HEK293 (cell line): ENCODE results near the gene NEU1.

Experiments used
- BCL11B ChIP-seq: fragments of 450-650 bp; formaldehyde crosslinking; IDR thresholded peaks from 2 replicates; pipeline ENCODE4 v1.5.1; 2016; ENCODE audit warnings: low read depth, missing biosample characterization, missing genetic modification characterization
- FEZF1 ChIP-seq: fragments of 450-650 bp; formaldehyde crosslinking; IDR thresholded peaks from 2 replicates; pipeline ENCODE4 v1.5.1; 2016; ENCODE audit warnings: missing biosample characterization, missing genetic modification characterization
- GLIS1 ChIP-seq: fragments of 450-650 bp; formaldehyde crosslinking; IDR thresholded peaks from 2 replicates; pipeline ENCODE4 v1.5.1; 2016; ENCODE audit warnings: missing biosample characterization, missing genetic modification characterization
- HOXC10 ChIP-seq: sonication (generic); formaldehyde crosslinking; IDR thresholded peaks from 2 replicates; pipeline ENCODE4 v1.8.1; 2023; ENCODE audit warnings: mild to moderate bottlenecking, missing genetic modification reagents
- PATZ1 ChIP-seq: fragments of 450-650 bp; formaldehyde crosslinking; IDR thresholded peaks from 2 replicates; pipeline ENCODE4 v1.5.1; 2016; ENCODE audit warnings: missing biosample characterization, missing genetic modification characterization
- PBX3 ChIP-seq: sonication (generic); formaldehyde crosslinking; IDR thresholded peaks from 2 replicates; pipeline ENCODE4 v1.8.1; 2022; ENCODE audit warnings: mild to moderate bottlenecking, moderate library complexity, missing genetic modification reagents
- PRDM4 ChIP-seq: fragments of 450-650 bp; formaldehyde crosslinking; IDR thresholded peaks from 2 replicates; pipeline ENCODE4 v1.5.1; 2017; ENCODE audit warnings: missing biosample characterization, missing genetic modification characterization
- RBAK ChIP-seq: fragments of 450-650 bp; formaldehyde crosslinking; IDR thresholded peaks from 2 replicates; pipeline ENCODE4 v1.5.1; 2016; ENCODE audit warnings: missing biosample characterization, missing genetic modification characterization
- WT1 ChIP-seq: fragments of 450-650 bp; formaldehyde crosslinking; IDR thresholded peaks from 2 replicates; pipeline ENCODE4 v1.5.1; 2016; ENCODE audit warnings: missing biosample characterization, missing genetic modification characterization
- YY1 ChIP-seq: fragments of 450-650 bp; formaldehyde crosslinking; IDR thresholded peaks from 2 replicates; pipeline ENCODE4 v1.5.1; 2018; ENCODE audit warnings: missing biosample characterization, missing genetic modification characterization
- ZBTB21 ChIP-seq: fragments of 450-650 bp; formaldehyde crosslinking; IDR thresholded peaks from 2 replicates; pipeline ENCODE4 v1.5.1; 2017; ENCODE audit warnings: missing biosample characterization, missing genetic modification characterization
- ZBTB49 ChIP-seq: fragments of 450-650 bp; formaldehyde crosslinking; IDR thresholded peaks from 2 replicates; pipeline ENCODE4 v1.5.1; 2016; ENCODE audit warnings: missing biosample characterization, missing genetic modification characterization, low read depth
- ZBTB8A ChIP-seq: fragments of 450-650 bp; formaldehyde crosslinking; IDR thresholded peaks from 2 replicates; pipeline ENCODE4 v1.5.1; 2016; ENCODE audit warnings: missing biosample characterization, missing genetic modification characterization
- ZNF202 ChIP-seq: fragments of 450-650 bp; formaldehyde crosslinking; IDR thresholded peaks from 2 replicates; pipeline ENCODE4 v1.5.1; 2016; ENCODE audit warnings: missing biosample characterization, missing genetic modification characterization, borderline replicate concordance
- ZNF239 ChIP-seq: fragments of 450-650 bp; formaldehyde crosslinking; IDR thresholded peaks from 2 replicates; pipeline ENCODE4 v1.5.1; 2016; ENCODE audit warnings: missing biosample characterization, missing genetic modification characterization
- ZNF26 ChIP-seq: fragments of 450-650 bp; formaldehyde crosslinking; IDR thresholded peaks from 2 replicates; pipeline ENCODE4 v1.5.1; 2016; ENCODE audit warnings: missing biosample characterization, missing genetic modification characterization
- ZNF324 ChIP-seq: fragments of 450-650 bp; formaldehyde crosslinking; IDR thresholded peaks from 2 replicates; pipeline ENCODE4 v1.5.1; 2016; ENCODE audit warnings: missing biosample characterization, missing genetic modification characterization
- ZNF513 ChIP-seq: fragments of 450-650 bp; IDR thresholded peaks from 2 replicates; pipeline ENCODE4 v1.5.1; 2018; ENCODE audit warnings: missing biosample characterization, missing genetic modification characterization
- ZNF544 ChIP-seq: fragments of 450-650 bp; formaldehyde crosslinking; IDR thresholded peaks from 2 replicates; pipeline ENCODE4 v1.5.0; 2017; ENCODE audit warnings: missing biosample characterization, missing genetic modification characterization
- ZNF571 ChIP-seq: fragments of 450-650 bp; formaldehyde crosslinking; IDR thresholded peaks from 2 replicates; pipeline ENCODE4 v1.5.0; 2017; ENCODE audit warnings: missing biosample characterization, missing genetic modification characterization
- ZNF600 ChIP-seq: fragments of 450-650 bp; formaldehyde crosslinking; IDR thresholded peaks from 2 replicates; pipeline ENCODE4 v1.5.1; 2016; ENCODE audit warnings: missing biosample characterization, missing genetic modification characterization
- ZNF626 ChIP-seq: fragments of 450-650 bp; sonication (Bioruptor Pico); formaldehyde crosslinking; IDR thresholded peaks from 2 replicates; pipeline ENCODE4 v1.5.1; 2018; ENCODE audit warnings: missing biosample characterization, missing genetic modification characterization, inconsistent platforms
- ZNF670 ChIP-seq: fragments of 450-650 bp; formaldehyde crosslinking; IDR thresholded peaks from 2 replicates; pipeline ENCODE4 v1.5.1; 2016; ENCODE audit warnings: missing biosample characterization, missing genetic modification characterization, low read depth
- ZNF701 ChIP-seq: fragments of 450-650 bp; formaldehyde crosslinking; IDR thresholded peaks from 2 replicates; pipeline ENCODE4 v1.5.1; 2016; ENCODE audit warnings: missing biosample characterization, missing genetic modification characterization
- ZNF76 ChIP-seq: fragments of 450-650 bp; formaldehyde crosslinking; IDR thresholded peaks from 2 replicates; pipeline ENCODE4; 2016; ENCODE audit warnings: low read depth, missing biosample characterization, missing genetic modification characterization, borderline replicate concordance
- ZNF776 ChIP-seq: fragments of 450-650 bp; formaldehyde crosslinking; IDR thresholded peaks from 2 replicates; pipeline ENCODE4 v1.5.0; 2017; ENCODE audit warnings: missing biosample characterization, missing genetic modification characterization, borderline replicate concordance
- ZNF791 ChIP-seq: fragments of 450-650 bp; formaldehyde crosslinking; IDR thresholded peaks from 2 replicates; pipeline ENCODE4 v1.5.1; 2016; ENCODE audit warnings: missing biosample characterization, missing genetic modification characterization
- ZNF830 ChIP-seq: fragments of 450-650 bp; IDR thresholded peaks from 2 replicates; pipeline ENCODE4 v1.5.0; 2018; ENCODE audit warnings: missing biosample characterization, missing genetic modification characterization, low read depth, mild to moderate bottlenecking, moderate library complexity

NEU1 gene

GRCh38 chr6:31834367-31835250 lies 28.0 kb downstream of the NEU1 start (continued):
- TF ChIP-seq PRDM4 = no peak; the same call in 1 of the 2 replicates
- TF ChIP-seq ZNF791 (tag by site-specific recombination) = no peak
- TF ChIP-seq ZNF202 (tag by site-specific recombination) = no peak
- TF ChIP-seq ZNF324 (tag by site-specific recombination) = peak; percentile 66; the same call in 1 of the 2 replicates
- TF ChIP-seq YY1 (tag by site-specific recombination) = peak; percentile 89
- TF ChIP-seq ZNF626 (tag by site-specific recombination) = no peak
- no peak for TF ChIP-seq HOXC10 (CRISPR knock-in tag)
- no peak for TF ChIP-seq ZBTB49 (tag by site-specific recombination)
- peak; percentile 85 for TF ChIP-seq ZNF600 (tag by site-specific recombination)
- TF ChIP-seq ZNF670 (tag by site-specific recombination) = no peak
- no peak for TF ChIP-seq ZNF544 (tag by site-specific recombination)
- TF ChIP-seq ZBTB21 = peak; percentile 65
- peak; percentile 53; the same call in 1 of the 2 replicates for TF ChIP-seq ZBTB8A (tag by site-specific recombination)
- peak; percentile 93 for TF ChIP-seq BCL11B
- TF ChIP-seq PBX3 (CRISPR knock-in tag) = no peak; the same call in 1 of the 2 replicates
- TF ChIP-seq ZNF239 (tag by site-specific recombination) = 0 out of 2 replicates have a peak, but pooled peaks have one; percentile 53
- TF ChIP-seq ZNF830 (tag by site-specific recombination) = no peak
- TF ChIP-seq ZNF776 (tag by site-specific recombination) = no peak
- TF ChIP-seq RBAK (tag by site-specific recombination) = no peak
- 0 out of 2 replicates have a peak, but pooled peaks have one; percentile 13 for TF ChIP-seq ZNF513 (tag by site-specific recombination)
- TF ChIP-seq ZNF26 = no peak
- TF ChIP-seq ZNF76 (tag by site-specific recombination) = peak; percentile 90
- no peak for TF ChIP-seq ZNF701 (tag by site-specific recombination)
- TF ChIP-seq GLIS1 (tag by site-specific recombination) = no peak; the same call in 1 of the 2 replicates
- TF ChIP-seq FEZF1 = peak; percentile 56
- TF ChIP-seq PATZ1 = peak; percentile 73
- TF ChIP-seq WT1 (tag by site-specific recombination) = peak; percentile 76
- no peak for TF ChIP-seq ZNF571 (tag by site-specific recombination)
